DND-41 (cell line): ENCODE results near the gene COL23A1.

Experiments
- EZH2 ChIP-seq: IDR thresholded peaks from 3 replicates; pipeline ENCODE4 v1.6.1; 2012; ENCODE audit warnings: borderline replicate concordance, low read depth, mild to moderate bottlenecking, moderate library complexity, low read length, inconsistent platforms; ENCODE audit not compliant: severe bottlenecking
- TF ChIP-seq, protein P1 (sequence below): IDR thresholded peaks from 2 replicates; pipeline ENCODE4 v1.5.1; 2012; ENCODE audit warnings: borderline replicate concordance, low read length, moderate library complexity, mild to moderate bottlenecking; ENCODE audit not compliant: poor library complexity, severe bottlenecking; ENCODE audit errors: extremely low read depth

DNA sequence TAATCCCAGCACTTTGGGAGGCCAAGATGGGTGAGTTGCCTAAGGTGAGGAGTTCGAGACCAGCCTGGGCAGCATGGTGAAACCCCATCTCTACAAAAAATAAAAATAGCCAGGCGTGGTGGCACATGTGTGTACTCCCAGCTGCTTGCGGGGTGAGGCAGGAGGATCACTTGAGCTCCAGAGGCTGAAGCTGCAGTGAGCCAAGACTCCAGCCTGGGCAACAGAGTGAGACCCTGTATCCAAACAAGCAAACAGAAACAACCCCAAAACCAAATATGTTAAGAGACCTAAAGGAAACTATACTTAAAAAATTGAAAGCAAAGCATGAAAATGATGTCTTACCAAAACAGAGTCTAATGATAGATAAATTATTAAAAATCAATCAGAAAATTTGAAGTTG is 373.4 kb downstream of the COL23A1 start:
- TF ChIP-seq, protein P1, sequence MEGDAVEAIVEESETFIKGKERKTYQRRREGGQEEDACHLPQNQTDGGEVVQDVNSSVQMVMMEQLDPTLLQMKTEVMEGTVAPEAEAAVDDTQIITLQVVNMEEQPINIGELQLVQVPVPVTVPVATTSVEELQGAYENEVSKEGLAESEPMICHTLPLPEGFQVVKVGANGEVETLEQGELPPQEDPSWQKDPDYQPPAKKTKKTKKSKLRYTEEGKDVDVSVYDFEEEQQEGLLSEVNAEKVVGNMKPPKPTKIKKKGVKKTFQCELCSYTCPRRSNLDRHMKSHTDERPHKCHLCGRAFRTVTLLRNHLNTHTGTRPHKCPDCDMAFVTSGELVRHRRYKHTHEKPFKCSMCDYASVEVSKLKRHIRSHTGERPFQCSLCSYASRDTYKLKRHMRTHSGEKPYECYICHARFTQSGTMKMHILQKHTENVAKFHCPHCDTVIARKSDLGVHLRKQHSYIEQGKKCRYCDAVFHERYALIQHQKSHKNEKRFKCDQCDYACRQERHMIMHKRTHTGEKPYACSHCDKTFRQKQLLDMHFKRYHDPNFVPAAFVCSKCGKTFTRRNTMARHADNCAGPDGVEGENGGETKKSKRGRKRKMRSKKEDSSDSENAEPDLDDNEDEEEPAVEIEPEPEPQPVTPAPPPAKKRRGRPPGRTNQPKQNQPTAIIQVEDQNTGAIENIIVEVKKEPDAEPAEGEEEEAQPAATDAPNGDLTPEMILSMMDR = no peak
- TF ChIP-seq EZH2 = no peak
